Astrocyte of the spinal cord (primary cell): ENCODE results near the gene NPAS3.
"Not testable (repeated sequence)": the region's sequence is repeated elsewhere in the genome, so short reads cannot be mapped to it uniquely, and the experiment has no call there.

Source experiments
- DNase-seq: peaks from one replicate; pipeline ENCODE4 v3.0.0; 2011; ENCODE audit warnings: low read depth, low spot score
- H3K4me3 ChIP-seq: 2 replicates; pipeline ENCODE4 v1.5.1; 2011; ENCODE audit warnings: low read depth, mild to moderate bottlenecking, low read length, moderate library complexity
- in situ Hi-C: cut with HindIII; loops from 2 replicates; pipeline ENCODE4 v1.10.0; 2017; ENCODE audit warnings: low sequenced_read_pairs
- TF ChIP-seq, protein P1 (sequence below): IDR thresholded peaks from 2 replicates; pipeline ENCODE4 v1.5.1; 2012; ENCODE audit warnings: low read depth, mild to moderate bottlenecking, low read length, inconsistent platforms

Gene NPAS3

DNA sequence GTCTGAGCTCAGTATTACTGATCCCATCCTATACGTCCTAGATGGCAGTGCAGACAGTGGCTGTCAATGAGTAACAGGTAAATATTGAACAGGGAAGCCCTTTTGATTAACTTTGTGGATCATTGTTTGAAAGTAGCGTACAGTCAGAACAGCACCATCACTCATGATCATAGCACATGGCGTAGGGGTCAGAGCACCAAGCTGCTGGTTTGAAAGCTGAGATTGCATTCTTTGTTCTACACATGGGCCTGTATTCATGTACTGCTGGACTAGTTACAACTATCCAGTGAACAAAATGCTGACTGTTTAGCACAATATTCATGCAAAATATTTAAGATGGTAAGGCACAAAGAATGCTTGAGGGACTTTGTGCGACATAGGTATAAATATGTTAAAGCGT lies 131.8 kb downstream of the NPAS3 start:
- H3K4me3 ChIP-seq = no peak overlapping the region
- in situ Hi-C loops = no loop called here
- TF ChIP-seq, protein P1, sequence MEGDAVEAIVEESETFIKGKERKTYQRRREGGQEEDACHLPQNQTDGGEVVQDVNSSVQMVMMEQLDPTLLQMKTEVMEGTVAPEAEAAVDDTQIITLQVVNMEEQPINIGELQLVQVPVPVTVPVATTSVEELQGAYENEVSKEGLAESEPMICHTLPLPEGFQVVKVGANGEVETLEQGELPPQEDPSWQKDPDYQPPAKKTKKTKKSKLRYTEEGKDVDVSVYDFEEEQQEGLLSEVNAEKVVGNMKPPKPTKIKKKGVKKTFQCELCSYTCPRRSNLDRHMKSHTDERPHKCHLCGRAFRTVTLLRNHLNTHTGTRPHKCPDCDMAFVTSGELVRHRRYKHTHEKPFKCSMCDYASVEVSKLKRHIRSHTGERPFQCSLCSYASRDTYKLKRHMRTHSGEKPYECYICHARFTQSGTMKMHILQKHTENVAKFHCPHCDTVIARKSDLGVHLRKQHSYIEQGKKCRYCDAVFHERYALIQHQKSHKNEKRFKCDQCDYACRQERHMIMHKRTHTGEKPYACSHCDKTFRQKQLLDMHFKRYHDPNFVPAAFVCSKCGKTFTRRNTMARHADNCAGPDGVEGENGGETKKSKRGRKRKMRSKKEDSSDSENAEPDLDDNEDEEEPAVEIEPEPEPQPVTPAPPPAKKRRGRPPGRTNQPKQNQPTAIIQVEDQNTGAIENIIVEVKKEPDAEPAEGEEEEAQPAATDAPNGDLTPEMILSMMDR = no peak
- no peak for DNase-seq

DNA sequence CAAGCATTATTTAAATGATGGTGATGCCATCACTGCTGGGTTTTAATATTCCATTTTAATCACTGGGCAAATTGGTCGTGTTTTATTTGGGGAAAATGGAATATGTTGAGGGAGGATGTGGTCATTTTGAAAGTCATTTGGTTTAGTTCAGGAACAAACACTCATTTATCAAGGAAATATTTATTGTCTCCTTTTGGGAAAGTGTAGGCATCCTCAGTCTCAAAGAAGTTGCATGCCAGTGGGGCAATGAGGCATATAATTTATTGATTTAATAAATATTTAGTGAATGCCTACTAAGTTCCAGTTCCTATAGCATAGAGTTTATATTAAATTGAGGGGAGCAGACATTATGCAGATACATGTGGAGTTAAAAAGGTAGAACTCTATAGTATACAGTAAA lies 134.3 kb downstream of the NPAS3 start:
- H3K4me3 ChIP-seq = no peak overlapping the region
- DNase-seq = no peak
- TF ChIP-seq, protein P1 = no peak
- in situ Hi-C loops = no loop called here

DNA sequence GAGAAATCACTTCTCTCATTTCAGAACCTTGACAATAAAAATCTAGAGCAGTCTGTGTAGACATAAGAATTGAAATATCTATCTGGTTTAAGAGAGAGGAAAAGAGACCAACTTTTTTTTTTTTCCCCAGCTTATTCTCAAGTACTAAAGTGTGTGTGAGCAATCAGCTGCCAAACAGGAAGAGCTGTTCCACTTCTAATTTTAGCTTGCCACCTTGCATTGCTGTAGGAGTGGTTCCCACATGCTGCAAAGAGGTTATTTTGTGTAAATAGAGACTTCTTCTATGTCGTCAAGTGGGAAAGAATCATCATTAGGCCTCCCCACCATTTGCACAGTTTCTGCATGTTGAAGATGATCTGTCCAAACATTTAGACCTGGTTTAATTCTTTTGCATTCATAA lies 142.6 kb downstream of the NPAS3 start:
- no peak overlapping the region for H3K4me3 ChIP-seq
- DNase-seq = no peak
- TF ChIP-seq, protein P1 = no peak
- in situ Hi-C loops = no loop called here

DNA sequence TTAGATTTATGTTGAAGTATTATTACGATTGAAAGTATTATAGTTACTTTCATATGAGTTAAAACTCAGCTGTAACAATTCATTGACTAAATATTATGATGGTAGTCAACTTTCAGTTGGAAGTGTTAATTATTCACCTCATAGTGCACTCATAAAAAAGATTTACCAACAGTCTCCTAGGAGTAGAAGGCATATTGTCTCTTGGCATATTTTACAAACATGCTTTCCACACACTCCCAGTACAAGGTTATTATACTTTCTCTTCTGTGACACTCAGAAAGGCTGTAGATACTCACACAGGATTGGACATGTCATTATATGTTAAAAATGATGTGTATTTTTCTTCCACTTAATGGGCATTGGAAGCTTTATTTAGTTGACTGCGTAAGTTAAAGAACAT lies 147.1 kb downstream of the NPAS3 start:
- in situ Hi-C loops = no loop called here
- no peak for DNase-seq
- TF ChIP-seq, protein P1 = no peak
- H3K4me3 ChIP-seq = no peak overlapping the region

DNA sequence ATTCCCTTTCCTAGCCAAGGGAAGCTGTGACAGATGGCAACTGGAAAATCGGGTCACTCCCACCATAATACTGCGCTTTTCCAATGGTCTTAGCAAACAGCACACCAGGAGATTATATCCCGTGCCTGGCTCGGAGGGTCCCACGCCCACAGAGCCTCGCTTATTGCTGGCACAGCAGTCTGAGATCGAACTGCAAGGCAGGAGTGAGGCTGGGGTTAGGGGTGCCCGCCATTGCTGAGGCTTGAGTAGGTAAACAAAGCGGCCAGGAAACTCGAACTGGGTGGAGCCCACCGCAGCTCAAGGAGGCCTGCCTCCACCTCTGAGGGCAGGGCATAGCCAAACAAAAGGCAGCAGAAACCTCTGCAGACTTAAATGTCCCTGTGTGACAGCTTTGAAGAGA lies 149.6 kb downstream of the NPAS3 start:
- in situ Hi-C loops, H3K4me3 ChIP-seq: not testable (repeated sequence)

DNA sequence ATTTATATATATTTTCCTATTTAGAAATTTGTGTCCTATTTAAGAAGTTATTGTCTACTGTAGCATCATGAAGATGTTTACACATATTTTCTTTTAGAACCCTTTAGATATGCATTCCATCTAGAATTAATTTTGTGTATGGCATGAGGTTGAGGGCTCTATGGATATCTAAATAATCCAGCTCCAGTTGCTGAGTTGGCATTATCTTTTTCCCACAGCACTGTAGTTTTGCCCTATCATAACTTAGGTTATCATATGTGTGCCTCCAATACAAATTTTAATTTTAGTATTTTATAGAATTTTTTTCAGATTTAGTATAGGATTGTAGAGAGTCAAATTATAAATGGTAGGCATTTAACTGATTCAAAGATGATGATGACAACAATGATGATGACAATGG lies 159.3 kb downstream of the NPAS3 start:
- DNase-seq = no peak
- TF ChIP-seq, protein P1 = no peak
- in situ Hi-C loops = no loop called here
- H3K4me3 ChIP-seq = no peak overlapping the region

More for the DNA sequence above, 149.6 kb downstream of the NPAS3 start:
- DNase-seq = not testable (repeated sequence)

DNA sequence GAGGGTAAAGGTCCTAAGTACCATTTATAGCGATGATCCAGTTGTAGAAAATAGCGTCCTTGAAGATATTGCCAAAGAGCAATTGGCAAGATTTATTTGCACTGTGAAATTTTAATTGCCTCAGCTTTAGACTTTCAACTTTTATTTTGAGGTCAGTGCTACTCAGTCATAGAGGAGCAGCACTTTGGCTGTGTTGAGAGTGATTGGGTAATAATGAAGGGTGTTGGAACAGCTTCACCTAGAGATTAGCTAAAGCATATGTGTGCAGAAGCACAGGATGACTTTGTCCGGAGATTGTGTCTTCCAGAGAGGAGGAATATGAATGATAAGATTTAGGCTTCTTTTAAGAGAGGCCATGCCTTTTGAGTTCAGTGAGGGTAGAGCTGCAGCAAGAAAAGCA lies 164.8 kb downstream of the NPAS3 start:
- TF ChIP-seq, protein P1 = no peak
- DNase-seq = no peak
- no peak overlapping the region for H3K4me3 ChIP-seq
- in situ Hi-C loops = no loop called here
